H1 (cell line): ENCODE measurements around the gene CASTOR1. TPM values are rescaled to one million over a fixed set of nuclear protein-coding genes. Genes with fewer than 3 reads are reported as not detected.

ENCODE experiments used
- CTCF ChIA-PET: fragments of 300-600 bp; sonication (Branson Sonifier 250); formaldehyde crosslinking; loops from one replicate; lab custom pipeline; 2021; ENCODE audit not compliant: partially characterized antibody; lab: Charles Lee
- POLR2A ChIA-PET: fragments of 300-600 bp; sonication (Branson Sonifier 250); formaldehyde crosslinking; loops from one replicate; lab custom pipeline; 2021; ENCODE audit warnings: inconsistent platforms; ENCODE audit not compliant: partially characterized antibody; lab: Charles Lee
- DNase-seq, 2 experiments: peaks; one replicate each; pipeline versions ENCODE4 v3.0.0 to v3.0.0-alpha.2; 2010 to 2022; ENCODE audit warnings: low spot score in 2 of 2, low read depth in 1 of 2, mixed read lengths in 1 of 2
- FAIRE-seq: peaks from 2 replicates; lab custom pipeline; 2011; peaks lifted over from hg19 to GRCh38; lab: Jason Lieb, UNC
- H2AFZ ChIP-seq: 2 replicates; pipeline ENCODE4 v1.8.1; 2012; ENCODE audit warnings: low read length, inconsistent platforms
- H2AK5ac ChIP-seq: 2 replicates; pipeline ENCODE4 v1.6.1; 2013; ENCODE audit warnings: low read depth, low read length
- H2BK120ac ChIP-seq: replicated peaks from 2 replicates; pipeline ENCODE3; 2013; ENCODE audit warnings: low read depth, low read length, inconsistent platforms
- H2BK12ac ChIP-seq: 2 replicates; pipeline ENCODE4 v1.6.1; 2013; ENCODE audit warnings: low read depth, low read length
- H2BK15ac ChIP-seq: 2 replicates; pipeline ENCODE4 v1.6.1; 2013; ENCODE audit warnings: low read length
- H2BK20ac ChIP-seq: 2 replicates; pipeline ENCODE4 v1.6.1; 2013; ENCODE audit warnings: low read length
- H2BK5ac ChIP-seq: 2 replicates; pipeline ENCODE4 v1.6.1; 2013; ENCODE audit warnings: low read depth, low read length
- H3K14ac ChIP-seq: 2 replicates; pipeline ENCODE4 v1.6.1; 2013; ENCODE audit warnings: inconsistent platforms; ENCODE audit not compliant: insufficient read length
- H3K18ac ChIP-seq: 2 replicates; pipeline ENCODE4 v1.6.1; 2013; ENCODE audit warnings: low read length; ENCODE audit errors: extremely low read depth
- H3K23ac ChIP-seq: 2 replicates; pipeline ENCODE4 v1.6.1; 2013; ENCODE audit warnings: inconsistent platforms; ENCODE audit not compliant: insufficient read length
- H3K23me2 ChIP-seq: 2 replicates; pipeline ENCODE4 v1.6.1; 2013; ENCODE audit warnings: low read depth, low read length
- H3K27ac ChIP-seq: 2 replicates; pipeline ENCODE4 v1.6.1; 2011; ENCODE audit warnings: low read depth, low read length, inconsistent platforms
- H3K27me3 ChIP-seq, 4 experiments: replicated peaks in 1 of 4; 1 replicate in 1 of 4; 2 replicates in 3 of 4; pipeline versions ENCODE4 v1.6.1 to v1.8.1; 2011 to 2013; ENCODE audit warnings: low read length in 3 of 4, mild to moderate bottlenecking in 3 of 4, inconsistent platforms in 2 of 4, mixed read lengths in 2 of 4, moderate library complexity in 1 of 4; ENCODE audit not compliant: control insufficient read depth in 3 of 4, insufficient read depth in 3 of 4; ENCODE audit errors: extremely low read depth in 1 of 4
- H3K36me3 ChIP-seq, 4 experiments: 2 replicates each; pipeline versions ENCODE4 v1.6.1 to v1.8.1; 2011 to 2013; ENCODE audit warnings: mild to moderate bottlenecking in 4 of 4, low read length in 3 of 4, moderate library complexity in 2 of 4, control low read depth in 1 of 4, inconsistent platforms in 1 of 4; ENCODE audit not compliant: insufficient read depth in 4 of 4, control insufficient read depth in 2 of 4
- H3K4ac ChIP-seq: replicated peaks from 2 replicates; pipeline ENCODE3; 2013; ENCODE audit warnings: low read length, low read depth, mixed read lengths, inconsistent platforms; ENCODE audit not compliant: insufficient read length
- H3K4me1 ChIP-seq, 4 experiments: replicated peaks in 1 of 4; 1 replicate in 1 of 4; 2 replicates in 3 of 4; pipeline versions ENCODE4 v1.6.1 to v1.8.1; 2011 to 2013; ENCODE audit warnings: low read length in 3 of 4, inconsistent platforms in 2 of 4, mixed read lengths in 1 of 4; ENCODE audit not compliant: insufficient read depth in 4 of 4, control insufficient read depth in 3 of 4
- H3K4me2 ChIP-seq, 2 experiments: 2 replicates each; pipeline versions ENCODE4 v1.6.1 to v1.8.1; 2011 to 2013; ENCODE audit warnings: low read depth in 2 of 2, low read length in 2 of 2, control low read depth in 1 of 2, inconsistent platforms in 1 of 2, mild to moderate bottlenecking in 1 of 2; ENCODE audit not compliant: insufficient read depth in 1 of 2
- H3K4me3 ChIP-seq, 4 experiments: fragments of 200-600, 300-600 bp in 1 of 4; sonication (generic), shearing (Covaris generic), sonication (Bioruptor Twin) in 1 of 4; 2 replicates each; pipeline versions ENCODE4 v1.5.1 to v1.8.1; 2011 to 2016; ENCODE audit warnings: low read length in 4 of 4, low read depth in 3 of 4, control low read depth in 2 of 4, inconsistent platforms in 2 of 4, mild to moderate bottlenecking in 2 of 4, mixed read lengths in 1 of 4, moderate library complexity in 1 of 4; ENCODE audit not compliant: insufficient read depth in 2 of 4; ENCODE audit errors: extremely low read depth in 1 of 4
- H3K56ac ChIP-seq: replicated peaks from 2 replicates; pipeline ENCODE3; 2013; ENCODE audit warnings: low read depth, mild to moderate bottlenecking, mixed read lengths, low read length, inconsistent platforms; ENCODE audit not compliant: insufficient read length
- H3K79me1 ChIP-seq: 2 replicates; pipeline ENCODE4 v1.6.1; 2013; ENCODE audit warnings: low read depth, low read length, control low read depth
- H3K79me2 ChIP-seq, 2 experiments: 2 replicates each; pipeline versions ENCODE4 v1.6.1 to v1.8.1; 2012 to 2013; ENCODE audit warnings: low read length in 2 of 2, mild to moderate bottlenecking in 2 of 2, inconsistent platforms in 1 of 2; ENCODE audit not compliant: insufficient read depth in 2 of 2, control insufficient read depth in 1 of 2
- H3K9ac ChIP-seq, 4 experiments: replicated peaks in 1 of 4; 1 replicate in 1 of 4; 2 replicates in 3 of 4; pipeline versions ENCODE4 v1.6.1 to v1.8.1; 2011 to 2013; ENCODE audit warnings: low read depth in 3 of 4, low read length in 3 of 4, control low read depth in 2 of 4, mild to moderate bottlenecking in 2 of 4, moderate library complexity in 2 of 4, inconsistent platforms in 1 of 4; ENCODE audit errors: extremely low read depth in 1 of 4
- H3K9me3 ChIP-seq, 2 experiments: 2 replicates each; pipeline versions ENCODE4 v1.6.1 to v1.8.1; 2012 to 2013; ENCODE audit warnings: mild to moderate bottlenecking in 2 of 2, moderate library complexity in 2 of 2, control low read depth in 1 of 2, inconsistent platforms in 1 of 2, low read depth in 1 of 2, low read length in 1 of 2, mixed read lengths in 1 of 2; ENCODE audit not compliant: insufficient read depth in 2 of 2
- H4K20me1 ChIP-seq, 2 experiments: replicated peaks in 1 of 2; 2 replicates each; pipeline versions ENCODE3 to v1.8.1; 2011 to 2013; ENCODE audit warnings: inconsistent platforms in 2 of 2, low read length in 2 of 2, mild to moderate bottlenecking in 1 of 2; ENCODE audit not compliant: insufficient read depth in 2 of 2, control insufficient read depth in 1 of 2
- H4K5ac ChIP-seq: 2 replicates; pipeline ENCODE4 v1.6.1; 2013; ENCODE audit warnings: low read length, low read depth, mixed read lengths, inconsistent platforms; ENCODE audit not compliant: insufficient read length
- H4K8ac ChIP-seq: 2 replicates; pipeline ENCODE4 v1.8.0; 2013; ENCODE audit warnings: mild to moderate bottlenecking, moderate library complexity, low read length, inconsistent platforms; ENCODE audit not compliant: insufficient read depth; ENCODE audit errors: extremely low read depth
- H4K91ac ChIP-seq: replicated peaks from 2 replicates; pipeline ENCODE3; 2013; ENCODE audit warnings: low read length, mixed read lengths, inconsistent platforms; ENCODE audit not compliant: insufficient read length
- CEBPB ChIP-seq: IDR thresholded peaks from 2 replicates; pipeline ENCODE4 v1.6.1; 2012; ENCODE audit warnings: low read depth, low read length
- CTCF ChIP-seq, 3 experiments: IDR thresholded peaks; 1 replicate in 2 of 3; 2 replicates in 1 of 3; pipeline versions ENCODE4 v1.5.1 to v1.6.1; 2011; ENCODE audit warnings: low read length in 3 of 3, mild to moderate bottlenecking in 3 of 3, inconsistent platforms in 2 of 3, low read depth in 1 of 3, moderate library complexity in 1 of 3; ENCODE audit not compliant: insufficient read depth in 1 of 3; ENCODE audit errors: control extremely low read depth in 1 of 3
- GTF2F1 ChIP-seq: IDR thresholded peaks from 2 replicates; pipeline ENCODE4 v1.6.1; 2012; ENCODE audit warnings: low read depth, low read length, improper control_type of control experiment, borderline replicate concordance
- RAD21 ChIP-seq, 2 experiments: IDR thresholded peaks in 1 of 2; conservative IDR thresholded peaks in 1 of 2; 2 replicates each; pipeline ENCODE4 v1.6.1; 2011; ENCODE audit warnings: low read depth in 2 of 2, low read length in 2 of 2, improper control_type of control experiment in 1 of 2, inconsistent platforms in 1 of 2, mild to moderate bottlenecking in 1 of 2, moderate library complexity in 1 of 2
- TAF7 ChIP-seq: optimal IDR thresholded peaks from 2 replicates; pipeline ENCODE3; 2011; ENCODE audit warnings: low read depth, mild to moderate bottlenecking, inconsistent platforms, low read length, moderate library complexity, borderline replicate concordance
- WGBS, 2 experiments: shearing (Covaris generic) in 1 of 2; methylation state at CpG; one replicate each; pipeline versions ENCODE4 v1.1.6 to v1.1.7; 2013 to 2015; ENCODE audit warnings: low lambda C conversion rate in 2 of 2, mixed read lengths in 2 of 2, inconsistent platforms in 1 of 2, low coverage in 1 of 2, missing lambda C conversion rate in 1 of 2; ENCODE audit not compliant: insufficient replicate concordance in 2 of 2, insufficient coverage in 1 of 2, insufficient read length in 1 of 2; ENCODE audit errors: extremely low coverage in 1 of 2, missing lambda C conversion rate in 1 of 2; 5-methylcytosine and 5-hydroxymethylcytosine counted together
- polyA plus RNA-seq, 7 experiments: library from polyadenylated mRNA; depleted of rRNA in 3 of 7; stranded (reverse) in 5 of 7; unstranded in 2 of 7; fragments of >200 nt in 5 of 7; fragments of 200-250 nt in 2 of 7; gene quantifications; 1 replicate in 5 of 7; 2 replicates in 1 of 7; 4 replicates in 1 of 7; pipeline versions ENCODE4 v1.2.1 to v1.2.3, GENCODE V29; 2011 to 2013; ENCODE audit warnings: missing spikeins in 2 of 7, mixed read lengths in 2 of 7
- total RNA-seq: library from RNA; stranded (reverse); fragmentation: NEBNext Ultra II Directional; extraction: Animal tissue kit (Norgen Biotek cat#: 25700); gene quantifications from 2 replicates; pipeline ENCODE4 v1.2.1, GENCODE V29; 2021

Gene CASTOR1
- total and polyA plus RNA-seq, 2 of the 8 experiments (the other 6 are each of a cell fraction or from before 2014, with no cell fraction given) = 10.3 to 36.0 TPM

GRCh38 chr22:30327864-30328345, 38.6 kb upstream of the CASTOR1 start:
- 67% methylated on average over 5 of the region's 5 CpGs; no CpG with 5 or more reads in 1 of the 2 experiments for WGBS, 2 experiments
- no peak overlapping the region for H3K4me3 ChIP-seq
- CTCF ChIA-PET = interaction anchor here (0.6 to 20.1 kb wide), 17 partner anchors 10 to 965 kb away, joined by 3 to 203 read pairs (median 5); partner anchors contain the start of genes CASTOR1 and PIK3IP1

More at GRCh38 chr22:30327864-30328345, 38.6 kb upstream of the CASTOR1 start:
- Histone ChIP-seq H3K23ac (no peak overlapping the region), H2BK120ac (no peak overlapping the region), H4K91ac (no peak overlapping the region), H3K4me1 (peaks cover 0 to 14% (median 7%) of the 10 kb centered on the region in 4 experiments; a peak in 6 of 7 replicates), H2BK12ac (no peak overlapping the region), H3K18ac (no peak overlapping the region), H3K56ac (no peak overlapping the region), H2AFZ (no peak overlapping the region), H4K20me1 (peaks cover 0 to 9% of the 10 kb centered on the region in 2 experiments), H4K8ac (no peak overlapping the region), H2BK5ac (no peak overlapping the region), H2AK5ac (no peak overlapping the region), H3K9ac (no peak overlapping the region), H3K4me2 (peak overlapping the region in 1 of 2 experiments; percentile 57; a peak in 2 of 4 replicates), H3K9me3 (no peaks in the 10 kb centered on the region), H3K27ac (no peak overlapping the region), H2BK15ac (no peak overlapping the region)
- POLR2A ChIA-PET = interaction anchor here (0.6 to 3.2 kb wide), 10 partner anchors 11 to 771 kb away, joined by 3 to 28 read pairs (median 4); partner anchors contain the start of genes CASTOR1, CCDC157, MTFP1 and SF3A1
- no peak for FAIRE-seq
- TF ChIP-seq GTF2F1 (no peak), CTCF (IDR thresholded peaks at IDR 0.05; ENCODE audit: control extremely low read depth in 1 of 3, insufficient read depth in 1 of 3, low read depth in 1 of 3, low read length in 3 of 3) (peak; percentile 32 to 53 (median 41); a peak in 3 of 4 replicates), TAF7 (no peak), RAD21 (IDR thresholded peaks at IDR 0.05 in 1 of 2, conservative IDR thresholded peaks at IDR 0.05 in 1 of 2; ENCODE audit: low read depth in 2 of 2, low read length in 2 of 2) (peak; percentile 53 to 64), CEBPB (no peak)
- TF ChIP-seq, all 59 proteins: peak for 2
- H3K27me3 ChIP-seq = no peaks in the 10 kb centered on the region
- no peak overlapping the region for H4K5ac ChIP-seq
- peaks cover 0 to 16% (median 5%) of the 10 kb centered on the region in 4 experiments; a peak in 2 of 8 replicates for H3K36me3 ChIP-seq
- H3K4ac ChIP-seq = no peak overlapping the region
- H3K23me2 ChIP-seq = peaks cover 4% of the 10 kb centered on the region
- no peaks in the 10 kb centered on the region; the same call in none of the 2 replicates for H3K79me1 ChIP-seq
- H3K79me2 ChIP-seq = no peaks in the 10 kb centered on the region
- no peak overlapping the region for H2BK20ac ChIP-seq
- DNase-seq = no peak
- H3K14ac ChIP-seq = no peak overlapping the region
